H1 (cell line): ENCODE results near the gene NTN4. TPM values are rescaled to one million over a fixed set of nuclear protein-coding genes. Genes with fewer than 3 reads are reported as not detected.

Source experiments
- CTCF ChIA-PET: fragments of 300-600 bp; sonication (Branson Sonifier 250); formaldehyde crosslinking; loops from one replicate; lab custom pipeline; 2021; ENCODE audit not compliant: partially characterized antibody; lab: Charles Lee
- POLR2A ChIA-PET: fragments of 300-600 bp; sonication (Branson Sonifier 250); formaldehyde crosslinking; loops from one replicate; lab custom pipeline; 2021; ENCODE audit warnings: inconsistent platforms; ENCODE audit not compliant: partially characterized antibody; lab: Charles Lee
- DNase-seq, 2 experiments: peaks; one replicate each; pipeline versions ENCODE4 v3.0.0 to v3.0.0-alpha.2; 2010 to 2022; ENCODE audit warnings: low spot score in 2 of 2, low read depth in 1 of 2, mixed read lengths in 1 of 2
- FAIRE-seq: peaks from 2 replicates; lab custom pipeline; 2011; peaks lifted over from hg19 to GRCh38; lab: Jason Lieb, UNC
- H2AFZ ChIP-seq: 2 replicates; pipeline ENCODE4 v1.8.1; 2012; ENCODE audit warnings: low read length, inconsistent platforms
- H2AK5ac ChIP-seq: 2 replicates; pipeline ENCODE4 v1.6.1; 2013; ENCODE audit warnings: low read depth, low read length
- H2BK120ac ChIP-seq: replicated peaks from 2 replicates; pipeline ENCODE3; 2013; ENCODE audit warnings: low read depth, low read length, inconsistent platforms
- H2BK12ac ChIP-seq: 2 replicates; pipeline ENCODE4 v1.6.1; 2013; ENCODE audit warnings: low read depth, low read length
- H2BK15ac ChIP-seq: 2 replicates; pipeline ENCODE4 v1.6.1; 2013; ENCODE audit warnings: low read length
- H2BK20ac ChIP-seq: 2 replicates; pipeline ENCODE4 v1.6.1; 2013; ENCODE audit warnings: low read length
- H2BK5ac ChIP-seq: 2 replicates; pipeline ENCODE4 v1.6.1; 2013; ENCODE audit warnings: low read depth, low read length
- H3K14ac ChIP-seq: 2 replicates; pipeline ENCODE4 v1.6.1; 2013; ENCODE audit warnings: inconsistent platforms; ENCODE audit not compliant: insufficient read length
- H3K18ac ChIP-seq: 2 replicates; pipeline ENCODE4 v1.6.1; 2013; ENCODE audit warnings: low read length; ENCODE audit errors: extremely low read depth
- H3K23ac ChIP-seq: 2 replicates; pipeline ENCODE4 v1.6.1; 2013; ENCODE audit warnings: inconsistent platforms; ENCODE audit not compliant: insufficient read length
- H3K23me2 ChIP-seq: 2 replicates; pipeline ENCODE4 v1.6.1; 2013; ENCODE audit warnings: low read depth, low read length
- H3K27ac ChIP-seq: 2 replicates; pipeline ENCODE4 v1.6.1; 2011; ENCODE audit warnings: low read depth, low read length, inconsistent platforms
- H3K27me3 ChIP-seq, 4 experiments: replicated peaks in 1 of 4; 1 replicate in 1 of 4; 2 replicates in 3 of 4; pipeline versions ENCODE4 v1.6.1 to v1.8.1; 2011 to 2013; ENCODE audit warnings: low read length in 3 of 4, mild to moderate bottlenecking in 3 of 4, inconsistent platforms in 2 of 4, mixed read lengths in 2 of 4, moderate library complexity in 1 of 4; ENCODE audit not compliant: control insufficient read depth in 3 of 4, insufficient read depth in 3 of 4; ENCODE audit errors: extremely low read depth in 1 of 4
- H3K36me3 ChIP-seq, 4 experiments: 2 replicates each; pipeline versions ENCODE4 v1.6.1 to v1.8.1; 2011 to 2013; ENCODE audit warnings: mild to moderate bottlenecking in 4 of 4, low read length in 3 of 4, moderate library complexity in 2 of 4, control low read depth in 1 of 4, inconsistent platforms in 1 of 4; ENCODE audit not compliant: insufficient read depth in 4 of 4, control insufficient read depth in 2 of 4
- H3K4ac ChIP-seq: replicated peaks from 2 replicates; pipeline ENCODE3; 2013; ENCODE audit warnings: low read length, low read depth, mixed read lengths, inconsistent platforms; ENCODE audit not compliant: insufficient read length
- H3K4me1 ChIP-seq, 4 experiments: replicated peaks in 1 of 4; 1 replicate in 1 of 4; 2 replicates in 3 of 4; pipeline versions ENCODE4 v1.6.1 to v1.8.1; 2011 to 2013; ENCODE audit warnings: low read length in 3 of 4, inconsistent platforms in 2 of 4, mixed read lengths in 1 of 4; ENCODE audit not compliant: insufficient read depth in 4 of 4, control insufficient read depth in 3 of 4
- H3K4me2 ChIP-seq, 2 experiments: 2 replicates each; pipeline versions ENCODE4 v1.6.1 to v1.8.1; 2011 to 2013; ENCODE audit warnings: low read depth in 2 of 2, low read length in 2 of 2, control low read depth in 1 of 2, inconsistent platforms in 1 of 2, mild to moderate bottlenecking in 1 of 2; ENCODE audit not compliant: insufficient read depth in 1 of 2
- H3K4me3 ChIP-seq, 4 experiments: fragments of 200-600, 300-600 bp in 1 of 4; sonication (generic), shearing (Covaris generic), sonication (Bioruptor Twin) in 1 of 4; 2 replicates each; pipeline versions ENCODE4 v1.5.1 to v1.8.1; 2011 to 2016; ENCODE audit warnings: low read length in 4 of 4, low read depth in 3 of 4, control low read depth in 2 of 4, inconsistent platforms in 2 of 4, mild to moderate bottlenecking in 2 of 4, mixed read lengths in 1 of 4, moderate library complexity in 1 of 4; ENCODE audit not compliant: insufficient read depth in 2 of 4; ENCODE audit errors: extremely low read depth in 1 of 4
- H3K56ac ChIP-seq: replicated peaks from 2 replicates; pipeline ENCODE3; 2013; ENCODE audit warnings: low read depth, mild to moderate bottlenecking, mixed read lengths, low read length, inconsistent platforms; ENCODE audit not compliant: insufficient read length
- H3K79me1 ChIP-seq: 2 replicates; pipeline ENCODE4 v1.6.1; 2013; ENCODE audit warnings: low read depth, low read length, control low read depth
- H3K79me2 ChIP-seq, 2 experiments: 2 replicates each; pipeline versions ENCODE4 v1.6.1 to v1.8.1; 2012 to 2013; ENCODE audit warnings: low read length in 2 of 2, mild to moderate bottlenecking in 2 of 2, inconsistent platforms in 1 of 2; ENCODE audit not compliant: insufficient read depth in 2 of 2, control insufficient read depth in 1 of 2
- H3K9ac ChIP-seq, 4 experiments: replicated peaks in 1 of 4; 1 replicate in 1 of 4; 2 replicates in 3 of 4; pipeline versions ENCODE4 v1.6.1 to v1.8.1; 2011 to 2013; ENCODE audit warnings: low read depth in 3 of 4, low read length in 3 of 4, control low read depth in 2 of 4, mild to moderate bottlenecking in 2 of 4, moderate library complexity in 2 of 4, inconsistent platforms in 1 of 4; ENCODE audit errors: extremely low read depth in 1 of 4
- H3K9me3 ChIP-seq, 2 experiments: 2 replicates each; pipeline versions ENCODE4 v1.6.1 to v1.8.1; 2012 to 2013; ENCODE audit warnings: mild to moderate bottlenecking in 2 of 2, moderate library complexity in 2 of 2, control low read depth in 1 of 2, inconsistent platforms in 1 of 2, low read depth in 1 of 2, low read length in 1 of 2, mixed read lengths in 1 of 2; ENCODE audit not compliant: insufficient read depth in 2 of 2
- H4K20me1 ChIP-seq, 2 experiments: replicated peaks in 1 of 2; 2 replicates each; pipeline versions ENCODE3 to v1.8.1; 2011 to 2013; ENCODE audit warnings: inconsistent platforms in 2 of 2, low read length in 2 of 2, mild to moderate bottlenecking in 1 of 2; ENCODE audit not compliant: insufficient read depth in 2 of 2, control insufficient read depth in 1 of 2
- H4K5ac ChIP-seq: 2 replicates; pipeline ENCODE4 v1.6.1; 2013; ENCODE audit warnings: low read length, low read depth, mixed read lengths, inconsistent platforms; ENCODE audit not compliant: insufficient read length
- H4K8ac ChIP-seq: 2 replicates; pipeline ENCODE4 v1.8.0; 2013; ENCODE audit warnings: mild to moderate bottlenecking, moderate library complexity, low read length, inconsistent platforms; ENCODE audit not compliant: insufficient read depth; ENCODE audit errors: extremely low read depth
- H4K91ac ChIP-seq: replicated peaks from 2 replicates; pipeline ENCODE3; 2013; ENCODE audit warnings: low read length, mixed read lengths, inconsistent platforms; ENCODE audit not compliant: insufficient read length
- BRCA1 ChIP-seq: IDR thresholded peaks from 2 replicates; pipeline ENCODE4 v1.6.1; 2012; ENCODE audit warnings: low read depth, low read length, improper control_type of control experiment
- CHD2 ChIP-seq: IDR thresholded peaks from 2 replicates; pipeline ENCODE4 v1.6.1; 2012; ENCODE audit warnings: low read length, improper control_type of control experiment
- EGR1 ChIP-seq: IDR thresholded peaks from 2 replicates; pipeline ENCODE4 v1.6.1; 2011; ENCODE audit warnings: low read depth, low read length, borderline replicate concordance
- HDAC2 ChIP-seq, 2 experiments: fragments of 300-600 bp in 1 of 2; sonication (generic) in 1 of 2; IDR thresholded peaks; 2 replicates each; pipeline ENCODE4 v1.6.1; 2011 to 2012; ENCODE audit warnings: low read depth in 2 of 2, low read length in 2 of 2, mild to moderate bottlenecking in 2 of 2, moderate library complexity in 2 of 2, borderline replicate concordance in 1 of 2, inconsistent platforms in 1 of 2
- WGBS, 2 experiments: shearing (Covaris generic) in 1 of 2; methylation state at CpG; one replicate each; pipeline versions ENCODE4 v1.1.6 to v1.1.7; 2013 to 2015; ENCODE audit warnings: low lambda C conversion rate in 2 of 2, mixed read lengths in 2 of 2, inconsistent platforms in 1 of 2, low coverage in 1 of 2, missing lambda C conversion rate in 1 of 2; ENCODE audit not compliant: insufficient replicate concordance in 2 of 2, insufficient coverage in 1 of 2, insufficient read length in 1 of 2; ENCODE audit errors: extremely low coverage in 1 of 2, missing lambda C conversion rate in 1 of 2; 5-methylcytosine and 5-hydroxymethylcytosine counted together
- polyA plus RNA-seq, 7 experiments: library from polyadenylated mRNA; depleted of rRNA in 3 of 7; stranded (reverse) in 5 of 7; unstranded in 2 of 7; fragments of >200 nt in 5 of 7; fragments of 200-250 nt in 2 of 7; gene quantifications; 1 replicate in 5 of 7; 2 replicates in 1 of 7; 4 replicates in 1 of 7; pipeline versions ENCODE4 v1.2.1 to v1.2.3, GENCODE V29; 2011 to 2013; ENCODE audit warnings: missing spikeins in 2 of 7, mixed read lengths in 2 of 7
- total RNA-seq: library from RNA; stranded (reverse); fragmentation: NEBNext Ultra II Directional; extraction: Animal tissue kit (Norgen Biotek cat#: 25700); gene quantifications from 2 replicates; pipeline ENCODE4 v1.2.1, GENCODE V29; 2021

The NTN4 gene
- total and polyA plus RNA-seq, 2 of the 8 experiments (the other 6 are each of a cell fraction or from before 2014, with no cell fraction given) = 0.74 to 1.3 TPM

- no peak overlapping the region for H2AFZ ChIP-seq
- H3K14ac ChIP-seq = no peak overlapping the region
- no peak overlapping the region for H3K18ac ChIP-seq
- ChIA-PET POLR2A (interaction anchor here (1.1 kb wide), 1 partner anchor 10 kb away, joined by 4 read pairs; no protein-coding TSS in a partner anchor), CTCF (interaction anchor here (0.8 to 1.2 kb wide), 3 partner anchors 26 to 115 kb away, joined by 3 to 5 read pairs (median 3); no protein-coding TSS in a partner anchor)
- H3K4me3 ChIP-seq = no peak overlapping the region
- H2AK5ac ChIP-seq = no peak overlapping the region
- no peak overlapping the region for H4K8ac ChIP-seq
- H4K91ac ChIP-seq = no peak overlapping the region
- no peak overlapping the region for H3K9ac ChIP-seq
- no peak overlapping the region for H2BK120ac ChIP-seq
- H4K20me1 ChIP-seq = no peaks in the 10 kb centered on the region
- H3K79me1 ChIP-seq = no peaks in the 10 kb centered on the region
- H3K9me3 ChIP-seq = no peaks in the 10 kb centered on the region
- FAIRE-seq = no peak
- H3K4me2 ChIP-seq = no peak overlapping the region
- peaks cover 0 to 2% (median 0%) of the 10 kb centered on the region in 4 experiments; a peak in 3 of 7 replicates for H3K4me1 ChIP-seq
- H3K27ac ChIP-seq = no peak overlapping the region
- WGBS, 2 experiments = 86% methylated on average over 9 of the region's 9 CpGs; no CpG with 5 or more reads in 1 of the 2 experiments
- H3K36me3 ChIP-seq = no peaks in the 10 kb centered on the region; a peak in 1 of 8 replicates
- H2BK5ac ChIP-seq = no peak overlapping the region
- no peak overlapping the region for H2BK15ac ChIP-seq
- H2BK20ac ChIP-seq = no peak overlapping the region
- H3K23me2 ChIP-seq = 0 out of 2 replicates have a peak, but pooled peaks cover 2% of the 10 kb centered on the region
- H3K56ac ChIP-seq = no peak overlapping the region
- no peak overlapping the region for H2BK12ac ChIP-seq
- H3K4ac ChIP-seq = no peak overlapping the region
- no peaks in the 10 kb centered on the region for H3K27me3 ChIP-seq
- H3K23ac ChIP-seq = no peak overlapping the region
- DNase-seq = no peak
- no peak overlapping the region for H4K5ac ChIP-seq
- H3K79me2 ChIP-seq = no peaks in the 10 kb centered on the region
- TF ChIP-seq HDAC2 (IDR thresholded peaks at IDR 0.05; ENCODE audit: borderline replicate concordance in 1 of 2, low read depth in 2 of 2, low read length in 2 of 2) = no peak
- TF ChIP-seq EGR1 = no peak
- no peak for TF ChIP-seq CHD2
- TF ChIP-seq BRCA1 = no peak
Observed at GRCh38 chr12:95694136-95694535, 96.4 kb downstream of the NTN4 start.
